ENCODE results near the gene B3GAT3.

The B3GAT3 gene

GRCh38 chr11:62601372-62602140, 20.2 kb downstream of the B3GAT3 start, which contains the start of gene MTA2 (continued):
- TF ChIP-seq TSHZ1 (tag by site-specific recombination; IDR thresholded peaks at IDR 0.05; ENCODE audit: borderline replicate concordance): no peak
- no peak for TF ChIP-seq SALL2 (tag by site-specific recombination; IDR thresholded peaks at IDR 0.05; ENCODE audit: borderline replicate concordance)
- TF ChIP-seq ZNF624 (tag by site-specific recombination; IDR thresholded peaks at IDR 0.05): no peak
- TF ChIP-seq ZBTB6 (tag by site-specific recombination; IDR thresholded peaks at IDR 0.05): no peak
- TF ChIP-seq ZSCAN23 (tag by site-specific recombination; IDR thresholded peaks at IDR 0.05): no peak
- no peak for TF ChIP-seq ZBTB10 (tag by site-specific recombination; IDR thresholded peaks at IDR 0.05)
- TF ChIP-seq KLF8 (tag by site-specific recombination; IDR thresholded peaks at IDR 0.05): no peak
- TF ChIP-seq ZNF654 (tag by site-specific recombination; IDR thresholded peaks at IDR 0.05; ENCODE audit: low read depth): no peak
- no peak for TF ChIP-seq ZNF776 (tag by site-specific recombination; IDR thresholded peaks at IDR 0.05; ENCODE audit: borderline replicate concordance)
- TF ChIP-seq ZNF292 (tag by site-specific recombination; IDR thresholded peaks at IDR 0.05; ENCODE audit: borderline replicate concordance, low read depth): no peak
- TF ChIP-seq YY2 (tag by site-specific recombination; IDR thresholded peaks at IDR 0.05): peak; percentile 52; the same call in 1 of the 2 replicates
- no peak for TF ChIP-seq ZBTB1 (tag by site-specific recombination; IDR thresholded peaks at IDR 0.05)
- TF ChIP-seq ZNF18 (tag by site-specific recombination; IDR thresholded peaks at IDR 0.05): no peak
- TF ChIP-seq PRDM2 (tag by site-specific recombination; IDR thresholded peaks at IDR 0.05; ENCODE audit: borderline replicate concordance): no peak
- peak; percentile 43; the same call in 1 of the 2 replicates for TF ChIP-seq ZNF501 (tag by site-specific recombination; IDR thresholded peaks at IDR 0.05)
- 0 out of 2 replicates have a peak, but pooled peaks have one; percentile 15 for TF ChIP-seq ZEB2 (tag by site-specific recombination; IDR thresholded peaks at IDR 0.05)
- no peak for TF ChIP-seq REST (tag by site-specific recombination; IDR thresholded peaks at IDR 0.05)
- no peak for TF ChIP-seq ZNF114 (tag by site-specific recombination; IDR thresholded peaks at IDR 0.05)
